GM12873 (cell line): ENCODE data around the gene UBE2K.

Source experiments
- CTCF ChIP-seq: IDR thresholded peaks from 2 replicates; pipeline ENCODE4 v1.5.1; 2012; ENCODE audit warnings: low read depth, mild to moderate bottlenecking, moderate library complexity, low read length, control low read depth; ENCODE audit not compliant: insufficient read depth; ENCODE audit errors: missing control alignments

UBE2K gene

DNA sequence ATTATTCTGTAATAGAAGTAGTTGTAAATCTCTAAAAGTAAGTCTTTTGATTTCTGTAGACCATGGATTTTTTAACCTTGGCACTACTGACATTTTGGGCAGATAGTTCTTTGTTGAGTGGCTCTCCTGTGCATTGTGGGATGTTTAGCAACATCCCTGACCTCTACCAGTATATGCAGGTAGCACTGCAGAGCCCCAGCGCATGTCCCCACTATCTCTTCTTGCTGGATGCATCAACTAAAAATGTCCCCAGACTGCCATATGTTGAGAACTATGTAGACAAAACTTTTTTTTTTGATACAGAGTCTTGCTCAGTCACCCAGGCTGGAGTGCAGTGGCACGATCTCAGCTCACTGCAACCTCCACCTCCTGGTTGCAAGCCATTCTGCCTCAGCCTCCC lies 4.8 kb downstream of the UBE2K start:
- TF ChIP-seq CTCF, result no peak

- TF ChIP-seq CTCF, result no peak
Measured at GRCh38 chr4:39706334-39706733, 8.4 kb downstream of the UBE2K start.

- TF ChIP-seq CTCF, result no peak
Measured at GRCh38 chr4:39706741-39707511, 9.0 kb downstream of the UBE2K start.

DNA sequence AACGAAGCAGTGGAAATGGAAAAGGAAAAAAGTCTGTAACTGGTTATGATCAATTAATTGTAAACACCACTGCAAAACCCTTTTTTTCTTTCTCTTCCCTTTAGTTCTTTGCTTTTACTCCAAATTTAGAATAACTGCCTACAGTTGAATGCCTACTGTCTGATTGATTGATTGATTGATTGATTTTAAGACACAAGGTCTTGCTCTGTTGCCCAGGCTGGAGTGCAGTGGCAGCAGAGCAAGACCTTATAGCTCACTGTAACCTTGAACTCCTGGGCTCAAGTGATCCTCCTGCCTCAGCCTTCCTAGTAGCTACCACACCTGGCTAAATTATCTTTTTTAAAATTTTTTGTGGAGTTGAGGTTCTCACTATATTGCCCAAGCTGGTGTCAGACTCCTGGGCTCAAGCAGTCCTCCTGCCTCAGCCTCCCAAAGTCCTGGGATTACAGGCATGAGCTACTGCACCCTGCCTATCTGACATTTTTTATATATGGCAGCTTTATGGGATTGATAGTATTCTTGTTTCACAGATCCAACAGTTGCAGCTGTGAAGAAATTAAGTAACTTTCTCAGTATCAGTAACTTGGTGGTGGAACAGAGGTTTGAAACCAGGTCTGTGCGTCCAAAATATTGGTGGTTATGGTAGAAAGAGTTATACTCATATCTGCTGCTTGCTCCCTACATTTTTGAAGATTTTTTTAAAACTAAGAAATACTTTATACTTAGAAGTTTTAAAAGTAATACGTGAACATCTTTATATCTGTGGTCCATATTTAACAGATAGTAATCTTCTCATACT lies 12.4 kb downstream of the UBE2K start:
- TF ChIP-seq CTCF, result no peak

GRCh38 chr4:39712819-39713607 lies 15.1 kb downstream of the UBE2K start:
- no peak for TF ChIP-seq CTCF

DNA sequence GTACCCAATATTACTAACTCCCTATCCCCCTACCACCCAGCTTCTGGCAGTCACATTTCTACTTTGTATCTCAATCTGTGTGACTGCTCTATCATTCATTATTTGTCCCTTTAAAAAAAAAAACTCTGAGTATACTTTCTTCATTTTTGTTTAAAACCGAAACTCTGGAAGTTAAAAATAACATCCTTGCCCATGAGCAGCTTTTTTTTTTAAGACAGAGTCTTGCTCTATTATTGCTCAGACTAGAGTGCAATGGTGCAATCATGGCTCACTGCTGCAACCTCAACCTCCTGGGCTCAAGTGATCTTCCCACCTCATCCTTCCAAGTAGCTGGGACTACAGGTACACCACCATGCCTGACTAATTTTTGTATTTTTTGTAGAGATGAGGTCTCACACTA lies 15.8 kb downstream of the UBE2K start:
- no peak for TF ChIP-seq CTCF

GRCh38 chr4:39714166-39714565 lies 16.2 kb downstream of the UBE2K start:
- TF ChIP-seq CTCF, result no peak
